ELR (cell line): ENCODE measurements around the gene ATXN7L3.

Source experiments
- DNase-seq: peaks from one replicate; pipeline ENCODE4 v3.0.0-alpha.2; 2015; ENCODE audit warnings: low read depth

The ATXN7L3 gene

DNA sequence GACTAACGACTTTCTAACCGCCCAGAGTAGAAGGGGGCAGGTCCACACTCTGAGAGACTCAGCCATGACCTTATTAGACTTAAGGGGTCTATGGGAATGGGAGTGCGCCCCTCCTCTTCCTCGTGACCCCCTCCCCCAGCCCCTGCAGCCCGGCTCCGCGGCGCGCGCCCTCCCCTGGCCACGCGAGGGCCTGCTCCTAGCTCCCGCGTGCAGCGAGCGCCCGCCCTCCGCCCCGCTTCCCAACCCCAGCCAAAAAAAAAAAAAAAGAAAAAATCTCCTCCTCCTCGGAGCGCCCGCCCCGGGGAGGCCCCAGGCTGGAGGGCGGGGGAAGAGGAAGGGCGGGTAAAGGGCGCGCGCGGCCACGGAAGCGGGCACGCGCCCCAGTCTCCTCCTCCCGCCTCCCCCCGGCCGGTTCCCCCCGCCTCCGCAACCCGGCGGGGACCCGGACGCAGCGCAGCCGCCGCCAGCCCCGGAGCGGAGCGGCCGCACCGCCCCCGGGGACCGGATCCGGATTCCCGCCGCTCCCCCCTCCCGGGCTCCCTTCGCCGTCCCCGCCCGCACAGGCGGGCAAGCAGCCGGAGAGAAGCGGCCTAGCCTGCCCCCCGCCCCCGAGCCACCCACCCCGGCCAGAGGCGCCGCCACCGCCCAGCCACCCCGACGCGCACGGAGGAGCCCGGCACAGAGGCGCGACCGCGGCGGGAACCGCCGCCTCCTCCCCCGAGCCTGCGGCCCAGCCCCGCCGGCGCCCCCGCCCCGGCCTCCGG, 18.8 kb upstream of the ATXN7L3 start:
- peak; percentile 96 for DNase-seq

- DNase-seq, result no peak
These were observed 18.2 kb upstream of the ATXN7L3 start for GRCh38 chr17:44217738-44218343.

- DNase-seq, result no peak
These were observed 17.0 kb upstream of the ATXN7L3 start for GRCh38 chr17:44216694-44217093.

GRCh38 chr17:44216173-44216572, 16.5 kb upstream of the ATXN7L3 start:
- DNase-seq, result no peak

DNA sequence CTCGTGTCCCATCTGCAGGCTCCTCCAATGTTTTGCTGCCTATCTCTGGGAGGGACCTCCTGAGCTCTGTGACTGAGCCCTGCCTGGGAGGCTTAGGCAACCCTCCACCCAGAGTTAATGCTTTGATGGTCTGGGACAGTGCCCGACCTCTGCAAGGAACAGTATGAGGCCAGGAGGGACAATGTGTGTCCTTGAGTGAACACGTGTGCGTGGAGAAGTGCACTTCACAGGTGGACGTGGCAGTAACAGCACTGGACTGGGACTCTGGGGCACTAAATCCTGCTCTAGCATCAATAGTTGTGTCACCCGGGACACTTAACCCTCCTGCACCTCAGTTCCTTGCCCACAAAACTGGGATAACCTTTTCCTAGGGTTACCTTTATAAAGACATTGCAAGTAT, 15.2 kb upstream of the ATXN7L3 start:
- no peak for DNase-seq

DNA sequence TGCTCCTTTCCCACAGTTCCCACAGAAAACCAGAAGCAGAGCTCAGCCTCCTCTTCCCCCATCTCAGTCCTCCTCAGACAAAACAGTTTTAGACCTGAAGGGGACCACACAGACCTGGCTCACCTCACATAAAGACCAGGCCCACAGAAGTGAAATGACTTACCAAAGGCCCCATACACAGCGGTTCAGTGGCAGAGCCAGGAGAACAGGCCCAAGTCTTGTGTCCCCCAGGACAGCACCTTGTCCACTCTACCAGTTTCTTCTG, 14.5 kb upstream of the ATXN7L3 start:
- DNase-seq, result no peak

GRCh38 chr17:44213403-44214229, 13.9 kb upstream of the ATXN7L3 start:
- no peak for DNase-seq

- no peak for DNase-seq
These were observed 13.1 kb upstream of the ATXN7L3 start for GRCh38 chr17:44212507-44213402.

- no peak for DNase-seq
These were observed 11.9 kb upstream of the ATXN7L3 start for GRCh38 chr17:44211281-44212265.

- peak; percentile 89 for DNase-seq
These were observed 10.9 kb upstream of the ATXN7L3 start for GRCh38 chr17:44210342-44211192.

- peak; percentile 67 for DNase-seq
These were observed 10.2 kb upstream of the ATXN7L3 start for GRCh38 chr17:44209786-44210341.

GRCh38 chr17:44207743-44208142, 8.1 kb upstream of the ATXN7L3 start:
- no peak for DNase-seq

DNA sequence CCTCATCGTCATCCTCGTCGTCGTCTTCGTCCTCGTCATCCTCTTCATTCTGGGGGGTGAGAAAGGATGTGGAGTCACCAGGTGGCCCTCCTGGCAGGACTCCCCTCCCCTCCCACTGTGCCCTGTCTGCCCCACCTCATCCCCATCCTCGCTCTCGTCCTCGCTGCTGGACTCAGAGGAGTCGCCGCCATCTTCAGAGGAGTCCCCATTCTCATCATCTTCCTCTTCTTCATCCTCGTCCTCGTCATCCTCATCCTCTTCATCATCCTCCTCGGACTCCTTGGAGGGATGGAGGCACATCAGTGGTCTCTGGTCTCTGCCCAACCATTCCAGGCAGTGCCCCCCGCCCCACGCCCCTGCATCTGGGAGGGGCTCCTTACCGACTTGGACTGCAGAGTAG, 7.6 kb upstream of the ATXN7L3 start:
- DNase-seq, result no peak

- no peak for DNase-seq
These were observed 7.1 kb upstream of the ATXN7L3 start for GRCh38 chr17:44206825-44207155.

DNA sequence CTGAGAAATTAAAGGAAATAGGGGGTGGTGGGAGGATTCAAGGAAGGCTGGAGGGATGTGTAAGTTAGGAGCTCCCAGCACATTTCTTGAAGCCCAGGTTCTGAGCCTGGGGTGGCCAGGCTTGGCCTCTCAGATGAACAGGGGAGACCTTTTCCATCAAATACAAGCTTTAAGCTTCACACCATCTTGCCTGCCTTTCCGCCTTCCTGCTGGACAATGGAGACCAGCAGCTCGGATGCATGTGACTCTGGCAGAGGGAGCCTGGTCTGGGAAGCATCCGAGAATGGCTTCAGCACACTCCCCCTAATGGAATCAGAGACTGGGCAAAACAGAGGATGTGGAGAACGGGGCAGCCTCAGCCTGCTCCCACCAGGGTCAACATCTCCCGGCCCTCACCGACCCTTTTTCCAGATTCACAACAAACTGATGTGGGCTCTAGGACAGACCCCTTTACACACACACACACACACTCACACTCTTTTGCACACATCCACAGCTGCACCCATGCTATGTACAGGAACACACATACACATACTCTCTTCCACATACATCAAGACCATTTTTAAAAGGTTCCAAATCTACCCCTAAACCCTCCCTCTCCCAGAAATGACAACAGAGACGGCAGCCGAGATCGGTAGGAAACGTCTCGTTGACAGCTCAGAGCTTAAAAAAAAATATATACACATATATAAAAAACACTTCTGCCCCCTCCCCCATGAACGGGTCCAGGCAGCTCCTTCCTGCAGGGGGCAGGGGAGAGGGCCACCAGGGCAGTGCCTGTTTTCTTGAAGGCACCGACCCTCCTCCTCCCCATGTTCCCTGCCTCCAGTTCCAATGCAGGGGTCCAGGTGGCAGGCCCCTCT, 6.5 kb upstream of the ATXN7L3 start:
- peak; percentile 42 for DNase-seq

DNA sequence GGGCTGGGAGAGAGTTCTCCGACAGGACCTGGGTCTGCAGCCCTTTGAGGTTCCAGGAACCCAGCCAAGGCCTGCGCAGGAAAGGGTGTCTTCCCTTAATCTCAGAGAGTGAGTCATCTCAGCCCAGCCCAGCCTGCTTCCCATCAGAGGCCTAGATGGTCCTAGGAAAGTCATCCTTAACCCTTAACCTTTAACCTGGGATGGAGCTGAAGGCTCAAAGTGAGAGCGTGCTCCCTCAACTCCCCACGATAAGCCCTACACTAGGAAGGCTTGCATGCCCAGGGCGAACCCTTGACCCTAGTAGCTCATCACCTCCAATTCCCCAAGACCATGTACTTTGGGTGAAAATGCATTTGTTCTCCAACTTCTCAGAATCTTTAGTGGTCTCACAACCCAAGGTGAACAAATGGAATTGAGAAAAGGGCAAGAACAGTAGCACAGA, 4.8 kb upstream of the ATXN7L3 start:
- DNase-seq, result peak; percentile 84

GRCh38 chr17:44203731-44204440, 4.2 kb upstream of the ATXN7L3 start:
- DNase-seq, result peak; percentile 76

GRCh38 chr17:44202756-44203155, 3.1 kb upstream of the ATXN7L3 start:
- DNase-seq, result no peak
